PFSK-1 (cell line): Measurements from ENCODE around the gene ARID3C.

Experiments used
- FOXP2 ChIP-seq: optimal IDR thresholded peaks from 2 replicates; pipeline ENCODE3; 2011; ENCODE audit warnings: borderline replicate concordance, control low read depth, inconsistent platforms; ENCODE audit not compliant: insufficient read depth; ENCODE audit errors: extremely low read length, extremely low read depth
- POLR2AphosphoS5 ChIP-seq: IDR thresholded peaks from 2 replicates; pipeline ENCODE4 v1.6.1; 2012; ENCODE audit warnings: low read depth, mild to moderate bottlenecking, control low read depth, low read length, moderate library complexity
- REST ChIP-seq, 2 experiments: IDR thresholded peaks; 2 replicates each; pipeline versions ENCODE4 v1.6.1 to v1.8.0; 2011 to 2012; ENCODE audit warnings: low read depth in 2 of 2, low read length in 2 of 2, control low read depth in 1 of 2, inconsistent platforms in 1 of 2, mild to moderate bottlenecking in 1 of 2, moderate library complexity in 1 of 2; ENCODE audit not compliant: insufficient read depth in 1 of 2
- SIN3A ChIP-seq: IDR thresholded peaks from 2 replicates; pipeline ENCODE4 v1.6.1; 2012; ENCODE audit warnings: mild to moderate bottlenecking, low read length, moderate library complexity, borderline replicate concordance; ENCODE audit not compliant: insufficient read depth
- TAF1 ChIP-seq: IDR thresholded peaks from 2 replicates; pipeline ENCODE4 v1.6.1; 2012; ENCODE audit warnings: low read length, control low read depth, borderline replicate concordance; ENCODE audit not compliant: insufficient read depth

Gene ARID3C

DNA sequence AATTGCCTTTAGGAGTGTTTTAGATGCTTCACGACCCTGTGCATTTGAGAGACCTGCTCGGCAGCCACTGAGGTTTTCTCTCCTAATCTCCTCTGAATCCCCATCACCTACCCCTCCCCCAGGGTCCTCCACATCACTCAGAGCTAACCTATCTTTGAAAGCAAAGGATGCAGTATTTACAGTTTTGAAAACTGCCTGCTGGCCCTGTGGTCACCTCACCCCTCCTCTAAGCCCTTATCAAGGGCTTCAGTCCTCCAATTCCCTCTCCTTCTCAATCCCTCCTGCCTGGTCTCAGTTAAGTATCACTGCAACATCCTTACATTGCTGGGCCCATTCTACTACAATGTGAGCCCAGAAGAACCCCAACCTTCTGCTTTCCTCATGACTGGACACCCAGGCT is 21.5 kb downstream of the ARID3C start:
- TF ChIP-seq TAF1 = no peak

DNA sequence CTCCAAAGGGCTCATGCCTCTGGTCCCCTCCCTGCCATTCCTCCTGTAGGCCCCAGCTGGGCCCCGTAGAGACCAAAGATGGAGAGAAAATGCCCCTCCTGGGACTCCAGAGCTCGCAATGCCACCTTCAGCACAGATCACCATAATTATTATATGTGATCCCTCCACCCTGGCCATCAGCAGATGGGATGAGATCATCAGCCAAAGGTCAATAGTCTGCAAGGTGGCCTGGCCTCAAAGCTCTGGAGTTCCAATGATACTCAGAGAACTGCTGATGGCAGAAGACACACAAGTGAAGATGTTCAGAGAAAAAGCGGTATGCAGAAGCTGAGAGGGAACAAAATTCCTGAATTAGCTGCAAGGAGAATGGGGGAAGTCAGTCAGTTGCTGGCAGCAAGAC is 22.0 kb downstream of the ARID3C start:
- TF ChIP-seq REST (IDR thresholded peaks at IDR 0.05; ENCODE audit: insufficient read depth in 1 of 2, low read depth in 2 of 2, low read length in 2 of 2) (no peak), SIN3A (no peak), TAF1 (no peak), POLR2AphosphoS5 (no peak), FOXP2 (no peak)

GRCh38 chr9:34606190-34606589 is 22.7 kb downstream of the ARID3C start:
- no peak for TF ChIP-seq POLR2AphosphoS5
- no peak for TF ChIP-seq SIN3A
- no peak for TF ChIP-seq TAF1

GRCh38 chr9:34603610-34604231 is 25.1 kb downstream of the ARID3C start:
- TF ChIP-seq SIN3A (no peak), POLR2AphosphoS5 (no peak), FOXP2 (no peak), REST (IDR thresholded peaks at IDR 0.05; ENCODE audit: insufficient read depth in 1 of 2, low read depth in 2 of 2, low read length in 2 of 2) (no peak), TAF1 (no peak)

DNA sequence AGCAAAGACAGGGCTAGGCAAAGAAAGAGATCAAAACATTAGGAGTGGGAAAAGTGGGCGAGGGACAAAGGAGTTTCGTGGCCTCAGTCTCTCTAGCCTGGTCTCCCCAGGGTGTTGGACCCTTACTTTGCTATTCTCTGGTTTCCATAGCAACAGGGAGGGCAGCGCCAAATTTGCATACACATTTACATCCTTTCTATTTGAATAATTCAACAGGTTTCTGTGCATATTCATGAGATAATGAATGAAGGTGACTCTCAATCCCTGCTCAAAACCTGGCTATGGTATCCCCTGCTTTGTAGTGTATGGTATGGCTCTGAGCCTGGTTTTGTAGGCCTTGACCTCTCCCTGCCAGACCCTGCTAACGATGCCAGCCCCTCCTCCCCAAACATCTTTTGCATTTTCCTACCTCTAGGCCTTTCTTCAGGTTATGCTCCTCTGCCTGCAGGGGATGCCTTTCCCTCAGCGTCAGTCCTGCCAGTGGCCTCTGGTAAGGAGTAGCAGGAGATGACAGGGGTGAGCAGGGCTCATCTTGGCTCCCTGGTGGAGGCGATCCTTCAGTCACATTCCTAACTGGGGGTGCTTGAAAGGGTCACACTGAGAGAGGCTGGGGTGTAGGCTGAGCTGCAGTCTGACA is 26.8 kb downstream of the ARID3C start:
- TF ChIP-seq TAF1 (no peak), SIN3A (no peak), FOXP2 (no peak), POLR2AphosphoS5 (no peak), REST (IDR thresholded peaks at IDR 0.05; ENCODE audit: insufficient read depth in 1 of 2, low read depth in 2 of 2, low read length in 2 of 2) (no peak)

GRCh38 chr9:34600908-34601307 is 28.0 kb downstream of the ARID3C start:
- TF ChIP-seq REST (IDR thresholded peaks at IDR 0.05; ENCODE audit: insufficient read depth in 1 of 2, low read depth in 2 of 2, low read length in 2 of 2) (no peak), SIN3A (no peak)
